MCF 10A (cell line): ENCODE data around the gene DCTN5. TPM values are rescaled to one million over a fixed set of nuclear protein-coding genes. Genes with fewer than 3 reads are reported as not detected.

Experiments used
- BruUV-seq: library from RNA; stranded (reverse); fragments of 400-500 nt; replicated peaks from 2 replicates; lab custom pipeline; 2021; lab: Mats Ljungman, UMichigan
- CTCF ChIA-PET: fragments of 300-600 bp; sonication (Branson Sonifier 250); formaldehyde crosslinking; extraction: SDS; loops from one replicate; lab custom pipeline; 2021; ENCODE audit warnings: antibody characterized with exemption, inconsistent platforms; lab: Yijun Ruan, JAX
- POLR2A ChIA-PET: fragments of 300-600, 350-650 bp; sonication (Branson Sonifier 250); formaldehyde crosslinking; extraction: SDS; loops from one replicate; lab custom pipeline; 2020; ENCODE audit warnings: antibody characterized with exemption, inconsistent platforms; lab: Yijun Ruan, JAX
- DNase-seq: peaks from one replicate; pipeline ENCODE4 v3.0.0-alpha.2; 2018; ENCODE audit not compliant: unreplicated experiment
- H3K27ac Mint-ChIP-seq: one replicate; pipeline ENCODE4 v1.8.0; 2022; ENCODE audit warnings: mild to moderate bottlenecking, low read depth, mixed read lengths; ENCODE audit not compliant: unreplicated experiment
- H3K27me3 Mint-ChIP-seq: one replicate; pipeline ENCODE4 v1.8.0; 2022; ENCODE audit warnings: mixed read lengths; ENCODE audit not compliant: insufficient read depth, unreplicated experiment
- H3K36me3 Mint-ChIP-seq: one replicate; pipeline ENCODE4 v1.8.0; 2022; ENCODE audit warnings: mild to moderate bottlenecking, moderate library complexity, mixed read lengths; ENCODE audit not compliant: insufficient read depth, unreplicated experiment
- H3K4me1 Mint-ChIP-seq: one replicate; pipeline ENCODE4 v1.8.0; 2022; ENCODE audit warnings: mixed read lengths; ENCODE audit not compliant: insufficient read depth, unreplicated experiment
- H3K4me3 Mint-ChIP-seq: one replicate; pipeline ENCODE4 v1.8.0; 2022; ENCODE audit warnings: mild to moderate bottlenecking, moderate library complexity, mixed read lengths; ENCODE audit not compliant: unreplicated experiment
- H3K9me3 Mint-ChIP-seq: one replicate; pipeline ENCODE4 v1.8.0; 2022; ENCODE audit warnings: mixed read lengths; ENCODE audit not compliant: unreplicated experiment
- CTCF ChIP-seq: fragments of 200-600 bp; IDR thresholded peaks from one replicate; pipeline ENCODE4 v1.8.0; 2022; ENCODE audit warnings: antibody characterized with exemption, mild to moderate bottlenecking; ENCODE audit not compliant: unreplicated experiment
- intact Hi-C: fragments of 100-400 bp; cut with micrococcal nuclease; formaldehyde crosslinking; loops from 2 replicates; pipeline ENCODE4 v1.14.1; 2022
- total RNA-seq: library from RNA; stranded (reverse); gene quantifications from 2 replicates; pipeline ENCODE4 v1.2.3, GENCODE V29; 2022

The DCTN5 gene
- total RNA-seq, 1 experiment from 2014 or later: 66.6 TPM

GRCh38 chr16:23678430-23679273, 37.4 kb downstream of the DCTN5 start, which contains the start of gene PLK1:
TSS of gene PLK1 (plus strand) at chr16:23678889. CDS start at chr16:23678933, 44 bp downstream.
- intact Hi-C loops: loop anchor here (2.0 kb wide), 2 partner anchors 48 to 358 kb away; no protein-coding TSS in a partner anchor
- Mint-ChIP-seq H3K27ac (peak within 1 kb of the TSS; percentile 85), H3K4me3 (peak within 1 kb of the TSS; percentile 87), H3K4me1 (peaks cover 25% of the 10 kb centered on the region), H3K36me3 (peaks cover 14% of the 10 kb centered on the region), H3K27me3 (no peaks in the 10 kb centered on the region), H3K9me3 (no peaks in the 10 kb centered on the region)
- POLR2A ChIA-PET: interaction anchor here (0.6 to 2.7 kb wide), 7 partner anchors 9 to 826 kb away, joined by 3 to 13 read pairs (median 3); partner anchors contain the start of genes DCTN5 and PALB2
- CTCF ChIA-PET: interaction anchor here (0.5 to 4.2 kb wide), 31 partner anchors 8 to 1391 kb away, joined by 3 to 32 read pairs (median 3); no protein-coding TSS in a partner anchor
- TF ChIP-seq CTCF: peak; percentile 32
- peak; percentile 94 for DNase-seq
- TSS peak; percentile 49 for BruUV-seq

- DNase-seq: peak; percentile 49
- Mint-ChIP-seq H3K4me1 (peaks cover 25% of the 10 kb centered on the region), H3K27me3 (no peaks in the 10 kb centered on the region), H3K9me3 (no peaks in the 10 kb centered on the region), H3K36me3 (peaks cover 14% of the 10 kb centered on the region), H3K4me3 (peak overlapping the region; percentile 87), H3K27ac (peak overlapping the region; percentile 85)
- POLR2A ChIA-PET: interaction anchor here (0.6 to 2.7 kb wide), 5 partner anchors 12 to 1036 kb away, joined by 3 to 13 read pairs (median 3); partner anchors contain the start of genes DCTN5 and PALB2
- CTCF ChIA-PET: interaction anchor here (0.5 to 4.2 kb wide), 23 partner anchors 10 to 1215 kb away, joined by 3 to 32 read pairs (median 3); no protein-coding TSS in a partner anchor
- TF ChIP-seq CTCF: no peak
- BruUV-seq: no TSS peak
- intact Hi-C loops: loop anchor here (2.0 kb wide), 2 partner anchors 47 to 357 kb away; no protein-coding TSS in a partner anchor
Measured at GRCh38 chr16:23679274-23679985, 38.2 kb downstream of the DCTN5 start.

GRCh38 chr16:23679986-23680336, 38.7 kb downstream of the DCTN5 start:
- peak overlapping the region; percentile 87 for H3K4me3 Mint-ChIP-seq
- peak overlapping the region; percentile 85 for H3K27ac Mint-ChIP-seq
- peaks cover 25% of the 10 kb centered on the region for H3K4me1 Mint-ChIP-seq
- ChIA-PET POLR2A (interaction anchor here (0.6 to 2.7 kb wide), 7 partner anchors 12 to 1036 kb away, joined by 3 to 13 read pairs (median 3); partner anchors contain the start of genes DCTN5 and PALB2), CTCF (interaction anchor here (0.5 to 4.2 kb wide), 10 partner anchors 10 to 835 kb away, joined by 3 to 32 read pairs (median 3); no protein-coding TSS in a partner anchor)
- peak; percentile 26 for DNase-seq
- no peaks in the 10 kb centered on the region for H3K9me3 Mint-ChIP-seq
- BruUV-seq: no TSS peak
- TF ChIP-seq CTCF: no peak
- H3K27me3 Mint-ChIP-seq: no peaks in the 10 kb centered on the region
- peaks cover 14% of the 10 kb centered on the region for H3K36me3 Mint-ChIP-seq
- intact Hi-C loops: loop anchor here (2.0 kb wide), 2 partner anchors 47 to 357 kb away; no protein-coding TSS in a partner anchor
